Cardiac muscle cell (in vitro differentiated cells and primary cell): ENCODE measurements around the gene ATXN1. TPM values are rescaled to one million over a fixed set of nuclear protein-coding genes. Genes with fewer than 3 reads are reported as not detected.
A peak's percentile ranks its signal among the peaks of the same experiment; 100 is the strongest.

Source experiments
- DNase-seq, 2 donors: peaks; one replicate each; pipeline versions ENCODE4 v3.0.0 to v3.0.0-alpha.2; 2010 to 2017; ENCODE audit warnings: low read depth in 1 of 2, low spot score in 1 of 2
- H3K27ac ChIP-seq: fragments of 200-600 bp; sonication (generic); 2 replicates; pipeline ENCODE4 v1.5.1; 2016
- H3K27me3 ChIP-seq: fragments of 200-600 bp; sonication (generic); 2 replicates; pipeline ENCODE4 v1.6.0; 2016; ENCODE audit warnings: control low read depth
- H3K36me3 ChIP-seq: fragments of 200-600 bp; sonication (generic); 2 replicates; pipeline ENCODE4 v1.5.1; 2016; ENCODE audit warnings: control low read depth
- H3K4me1 ChIP-seq: fragments of 200-600 bp; sonication (generic); 2 replicates; pipeline ENCODE4 v1.8.1; 2017; ENCODE audit warnings: low read depth, mild to moderate bottlenecking, mixed run types
- H3K4me3 ChIP-seq: fragments of 200-600 bp; sonication (generic); 2 replicates; pipeline ENCODE4 v1.5.1; 2016; ENCODE audit warnings: mild to moderate bottlenecking
- H3K9me3 ChIP-seq: fragments of 200-600 bp; sonication (generic); 2 replicates; pipeline ENCODE4 v1.5.1; 2017; ENCODE audit warnings: low read depth, mild to moderate bottlenecking, control low read depth
- polyA plus RNA-seq: library from polyadenylated mRNA; unstranded; fragments of >200 nt; fragmentation: Nextera tagmentation; extraction: Ambion mirVana; gene quantifications from 2 replicates; pipeline ENCODE4 v1.2.1, GENCODE V29; 2016
- total RNA-seq: library from RNA; depleted of rRNA; stranded (reverse); fragments of >200 nt; gene quantifications from 2 replicates; pipeline ENCODE4 v1.2.3, GENCODE V29; 2016
- TF ChIP-seq, protein P1 (sequence below): IDR thresholded peaks from 2 replicates; pipeline ENCODE4 v1.5.1; 2012; ENCODE audit warnings: low read depth, mild to moderate bottlenecking, low read length

Gene ATXN1
- total and polyA plus RNA-seq, 2 experiments from 2014 or later = 15.1 to 37.4 TPM

DNA sequence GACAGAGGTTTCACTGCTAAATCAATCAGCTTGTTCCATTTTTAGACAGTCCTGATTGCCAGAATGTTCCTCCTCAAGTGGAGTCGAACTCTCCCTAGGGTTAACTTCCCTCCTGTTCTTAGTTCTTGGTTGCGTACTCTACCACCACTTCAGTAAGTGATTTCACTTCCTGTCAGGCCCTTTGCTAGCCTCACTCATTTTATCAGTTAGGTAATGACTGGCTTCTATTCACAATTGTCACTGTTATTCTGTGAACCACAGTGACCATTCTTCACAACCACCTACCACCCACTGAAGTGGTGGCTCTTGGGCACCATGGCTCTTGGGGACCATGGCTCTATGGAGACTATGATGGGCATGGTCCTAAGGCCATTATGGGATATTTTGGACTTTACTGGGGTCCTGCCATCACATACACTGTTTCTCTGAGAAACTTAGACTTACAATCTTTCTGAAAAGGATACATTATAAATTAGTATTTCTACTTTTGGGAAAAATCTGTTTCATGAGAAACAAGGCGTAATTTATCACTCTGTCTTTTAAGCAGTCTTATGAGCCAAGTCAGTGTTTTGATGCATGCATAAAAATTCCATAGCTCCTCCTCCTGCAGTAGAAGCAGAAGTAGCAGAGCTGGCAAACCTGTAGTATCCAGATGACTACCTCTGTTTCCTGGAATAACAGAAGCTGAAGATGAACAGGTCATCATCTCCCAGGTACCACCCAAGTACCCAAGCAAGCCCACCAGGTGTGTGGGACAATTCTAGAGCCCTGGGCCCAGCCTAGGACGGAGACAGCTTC, 66.3 kb downstream of the ATXN1 start:
- Histone ChIP-seq H3K36me3 (no peaks in the 10 kb centered on the region), H3K9me3 (no peaks in the 10 kb centered on the region), H3K27ac (no peak overlapping the region), H3K27me3 (no peaks in the 10 kb centered on the region), H3K4me1 (peaks cover 10% of the 10 kb centered on the region), H3K4me3 (no peak overlapping the region)
- TF ChIP-seq, protein P1, sequence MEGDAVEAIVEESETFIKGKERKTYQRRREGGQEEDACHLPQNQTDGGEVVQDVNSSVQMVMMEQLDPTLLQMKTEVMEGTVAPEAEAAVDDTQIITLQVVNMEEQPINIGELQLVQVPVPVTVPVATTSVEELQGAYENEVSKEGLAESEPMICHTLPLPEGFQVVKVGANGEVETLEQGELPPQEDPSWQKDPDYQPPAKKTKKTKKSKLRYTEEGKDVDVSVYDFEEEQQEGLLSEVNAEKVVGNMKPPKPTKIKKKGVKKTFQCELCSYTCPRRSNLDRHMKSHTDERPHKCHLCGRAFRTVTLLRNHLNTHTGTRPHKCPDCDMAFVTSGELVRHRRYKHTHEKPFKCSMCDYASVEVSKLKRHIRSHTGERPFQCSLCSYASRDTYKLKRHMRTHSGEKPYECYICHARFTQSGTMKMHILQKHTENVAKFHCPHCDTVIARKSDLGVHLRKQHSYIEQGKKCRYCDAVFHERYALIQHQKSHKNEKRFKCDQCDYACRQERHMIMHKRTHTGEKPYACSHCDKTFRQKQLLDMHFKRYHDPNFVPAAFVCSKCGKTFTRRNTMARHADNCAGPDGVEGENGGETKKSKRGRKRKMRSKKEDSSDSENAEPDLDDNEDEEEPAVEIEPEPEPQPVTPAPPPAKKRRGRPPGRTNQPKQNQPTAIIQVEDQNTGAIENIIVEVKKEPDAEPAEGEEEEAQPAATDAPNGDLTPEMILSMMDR = no peak
- DNase-seq = no peak

DNA sequence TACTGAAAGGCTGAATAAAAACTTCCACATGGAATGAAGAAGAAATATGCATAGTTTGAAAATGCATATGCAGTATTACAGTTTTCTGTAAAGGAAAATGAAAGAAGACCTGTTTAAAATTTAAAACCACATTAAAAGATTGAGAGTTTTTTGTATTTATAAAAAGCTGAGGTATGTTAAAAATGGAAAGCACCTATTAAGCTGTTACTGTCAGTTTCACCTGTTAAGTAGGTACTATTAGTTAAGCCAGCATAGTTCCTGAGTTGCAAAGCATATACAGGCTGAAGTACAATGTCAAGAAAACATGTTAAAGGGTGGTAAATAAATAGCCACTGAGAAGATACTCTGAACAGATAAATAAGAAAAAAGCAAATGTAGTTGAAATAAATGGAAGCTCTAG, 69.9 kb downstream of the ATXN1 start:
- Histone ChIP-seq H3K27ac (no peak overlapping the region), H3K36me3 (no peaks in the 10 kb centered on the region), H3K27me3 (no peaks in the 10 kb centered on the region), H3K4me3 (no peak overlapping the region), H3K9me3 (no peaks in the 10 kb centered on the region), H3K4me1 (no peaks in the 10 kb centered on the region)
- TF ChIP-seq, protein P1 = no peak
- DNase-seq = no peak

DNA sequence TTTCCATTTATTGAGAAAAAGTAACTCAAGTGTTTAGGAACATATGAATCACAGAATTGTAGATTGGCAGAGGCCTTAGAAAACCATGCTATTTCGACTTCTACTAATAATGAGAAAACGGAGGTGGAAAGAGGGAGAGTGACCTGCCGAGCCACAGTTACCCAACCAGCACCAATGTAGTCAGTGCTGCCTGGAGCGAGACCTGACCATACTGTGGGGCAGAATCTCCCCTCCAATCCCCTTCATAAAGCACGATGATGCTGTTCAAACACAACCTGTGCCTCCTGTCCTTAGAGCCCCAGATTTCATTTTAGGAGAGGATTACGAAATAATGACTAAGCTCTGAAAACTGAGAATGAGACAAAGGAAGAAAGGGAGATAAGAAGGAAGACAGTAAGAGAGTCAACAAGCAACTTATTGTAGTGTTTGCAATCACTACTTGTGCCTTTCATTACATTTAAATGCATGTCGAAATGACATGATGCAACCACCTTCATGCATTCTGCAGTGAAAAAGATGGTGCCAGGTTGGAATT, 70.6 kb downstream of the ATXN1 start:
- Histone ChIP-seq H3K4me1 (no peaks in the 10 kb centered on the region), H3K36me3 (no peaks in the 10 kb centered on the region), H3K27ac (no peak overlapping the region), H3K9me3 (no peaks in the 10 kb centered on the region), H3K27me3 (no peaks in the 10 kb centered on the region), H3K4me3 (no peak overlapping the region)
- TF ChIP-seq, protein P1 = no peak
- DNase-seq = peak in 1 of 2 donors; percentile 88

DNA sequence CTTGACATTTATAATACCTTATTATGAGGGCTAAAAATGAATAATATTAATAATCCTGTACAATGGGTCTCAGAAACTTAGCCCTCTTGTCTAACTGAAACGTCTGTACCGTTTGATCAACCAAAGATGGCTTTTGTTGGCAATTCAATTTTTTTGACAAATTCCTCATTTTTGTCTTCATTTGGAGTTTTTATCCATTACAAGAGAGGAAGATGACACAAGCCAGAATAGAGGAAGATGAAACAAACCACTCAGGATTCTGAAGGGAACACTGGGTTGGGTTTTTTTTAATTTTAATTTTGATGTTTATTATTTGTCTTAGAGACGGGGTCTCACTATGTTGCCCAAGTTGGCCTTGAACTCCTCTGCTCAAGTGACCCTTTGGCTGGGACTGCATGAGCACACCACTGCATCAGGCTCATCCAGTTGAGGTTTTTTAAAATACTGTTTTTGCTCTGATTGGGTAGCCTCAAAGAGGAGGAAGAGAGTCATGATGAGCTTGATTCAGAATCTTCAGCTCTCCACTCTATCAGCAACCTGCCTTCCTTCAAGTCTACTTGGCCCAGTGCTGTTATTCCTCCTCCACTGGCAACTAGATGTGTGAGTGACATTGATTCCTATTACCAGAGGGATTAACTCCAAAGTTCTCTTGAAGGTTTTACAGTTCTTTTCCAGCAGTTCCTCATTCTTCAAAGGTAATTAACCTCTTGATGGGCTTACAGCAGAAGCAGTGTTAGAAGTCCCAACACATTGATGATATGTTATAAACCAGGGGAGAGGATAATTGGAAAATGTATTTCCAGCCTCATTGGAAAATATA, 71.3 kb downstream of the ATXN1 start:
- Histone ChIP-seq H3K27me3 (no peaks in the 10 kb centered on the region), H3K27ac (no peak overlapping the region), H3K4me1 (no peaks in the 10 kb centered on the region), H3K9me3 (no peaks in the 10 kb centered on the region), H3K4me3 (no peak overlapping the region), H3K36me3 (no peaks in the 10 kb centered on the region)
- TF ChIP-seq, protein P1 = no peak
- DNase-seq = no peak

DNA sequence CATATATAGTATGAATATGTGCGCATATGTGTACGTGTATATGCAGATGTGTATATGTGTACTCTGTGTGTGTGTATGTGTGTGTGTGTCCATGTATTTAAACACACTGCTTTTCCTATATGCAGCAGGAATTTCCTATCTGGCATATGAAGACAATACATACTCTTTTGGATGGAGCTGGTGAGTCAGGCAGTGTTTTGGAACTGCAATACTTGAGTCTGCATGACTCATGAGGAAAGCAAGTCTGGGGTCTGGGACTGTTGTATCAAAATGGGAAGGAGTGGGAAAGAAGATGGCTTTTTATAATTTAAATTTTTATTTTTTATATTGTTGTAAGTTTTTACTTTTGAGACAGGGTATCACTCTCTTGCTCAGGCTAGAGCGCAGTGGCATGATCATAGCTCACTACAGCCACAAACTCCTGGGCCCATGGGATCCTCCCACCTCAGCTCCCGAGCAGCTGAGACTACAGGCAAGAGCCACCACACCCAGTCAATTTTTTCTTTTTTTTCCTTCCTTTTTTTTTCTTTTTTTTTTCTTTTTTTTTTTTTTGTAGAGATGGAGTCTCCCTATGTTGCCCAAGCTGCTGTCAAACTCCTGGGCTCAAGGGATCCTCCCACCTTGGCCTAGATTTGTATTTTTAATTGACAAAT, 72.2 kb downstream of the ATXN1 start:
- H3K4me3 ChIP-seq = no peak overlapping the region
- H3K4me1 ChIP-seq = no peaks in the 10 kb centered on the region
- H3K27ac ChIP-seq = no peak overlapping the region
- peak in 1 of 2 donors; percentile 89 for DNase-seq
- no peaks in the 10 kb centered on the region for H3K9me3 ChIP-seq
- H3K27me3 ChIP-seq = no peaks in the 10 kb centered on the region
- H3K36me3 ChIP-seq = no peaks in the 10 kb centered on the region
- TF ChIP-seq, protein P1 = no peak
